Measurements from ENCODE around the gene LRRC8A.

DNA sequence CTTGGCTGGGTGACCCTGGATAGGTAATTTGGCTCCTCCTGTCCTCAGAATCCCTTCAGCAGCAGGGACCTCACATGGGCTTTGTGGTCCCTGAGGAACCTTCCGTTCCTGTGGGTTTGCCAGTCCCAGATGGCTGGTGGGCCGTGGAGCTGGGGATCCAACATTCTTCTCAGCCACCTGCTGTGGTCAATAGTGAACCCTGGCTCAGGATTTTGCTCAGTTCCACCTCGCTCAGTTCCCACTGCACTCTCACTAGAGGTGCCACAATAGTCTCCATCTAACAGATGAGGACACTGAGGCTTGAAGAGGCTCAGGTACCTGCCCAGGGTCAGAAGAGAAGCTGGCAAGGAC, 35.3 kb upstream of the LRRC8A start:
- TF ChIP-seq, protein P1, sequence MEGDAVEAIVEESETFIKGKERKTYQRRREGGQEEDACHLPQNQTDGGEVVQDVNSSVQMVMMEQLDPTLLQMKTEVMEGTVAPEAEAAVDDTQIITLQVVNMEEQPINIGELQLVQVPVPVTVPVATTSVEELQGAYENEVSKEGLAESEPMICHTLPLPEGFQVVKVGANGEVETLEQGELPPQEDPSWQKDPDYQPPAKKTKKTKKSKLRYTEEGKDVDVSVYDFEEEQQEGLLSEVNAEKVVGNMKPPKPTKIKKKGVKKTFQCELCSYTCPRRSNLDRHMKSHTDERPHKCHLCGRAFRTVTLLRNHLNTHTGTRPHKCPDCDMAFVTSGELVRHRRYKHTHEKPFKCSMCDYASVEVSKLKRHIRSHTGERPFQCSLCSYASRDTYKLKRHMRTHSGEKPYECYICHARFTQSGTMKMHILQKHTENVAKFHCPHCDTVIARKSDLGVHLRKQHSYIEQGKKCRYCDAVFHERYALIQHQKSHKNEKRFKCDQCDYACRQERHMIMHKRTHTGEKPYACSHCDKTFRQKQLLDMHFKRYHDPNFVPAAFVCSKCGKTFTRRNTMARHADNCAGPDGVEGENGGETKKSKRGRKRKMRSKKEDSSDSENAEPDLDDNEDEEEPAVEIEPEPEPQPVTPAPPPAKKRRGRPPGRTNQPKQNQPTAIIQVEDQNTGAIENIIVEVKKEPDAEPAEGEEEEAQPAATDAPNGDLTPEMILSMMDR (IDR thresholded peaks at IDR 0.05; ENCODE audit: low read depth, low read length, poor library complexity, severe bottlenecking): no peak
- TF ChIP-seq EZH2phosphoT487 (IDR thresholded peaks at IDR 0.05; ENCODE audit: borderline replicate concordance, low read length): no peak

All from DOHH2 (cell line).